Heart left ventricle (tissue), 13 donors: Measurements from ENCODE around the gene SNX24.

ENCODE experiments used
- CTCF ChIP-seq, 12 donors: fragments of 200-600 bp; sonication (generic) in 4 of 12; IDR thresholded peaks; one replicate each; pipeline versions ENCODE4 v1.5.0 to v1.8.0; 2018 to 2022; ENCODE audit warnings: antibody characterized with exemption in 12 of 12, mild to moderate bottlenecking in 5 of 12
- POLR2A ChIP-seq, 2 donors: fragments of 450-650 bp; IDR thresholded peaks; one replicate each; pipeline ENCODE4 v1.6.1; 2017; ENCODE audit warnings: antibody characterized with exemption in 2 of 2, mild to moderate bottlenecking in 2 of 2, moderate library complexity in 2 of 2
- donor health status: ischemic (EF 13 %, LVEDD 7.1; RV severe dilation, severe dysfunction).
- donor health status: DM: no; HTN: yes; CAD: no.
- donor health status: DM: no; HTN: no; CAD: no.
- donor health status: ischemic (EF 25% LVEDD 6.9; RV normal size, moderate dysfunction).
- donor health status: ischemic (EF 25% LVEDD 5.7; RV mildly dilated, moderate dysfunction).
- donor health status: ischemic (EF 35%, LVEDD 5.7; RV mildly dilated, moderate dysfunction).
- donor health status: nonischemic (EF 11% LVEDD 7.7; RV severe dilation, severe dysfunction).
- donor health status: DM: yes; HTN: yes; CAD: no.
- donor health status: PGD.
- donor health status: ischemic (EF 29% LVEDD 5.4; RV normal size, mild dysfunction).
- donor health status: nonischemic (EF 23%, LVEDD 6.1; RV moderate dilation, normal function).

DNA sequence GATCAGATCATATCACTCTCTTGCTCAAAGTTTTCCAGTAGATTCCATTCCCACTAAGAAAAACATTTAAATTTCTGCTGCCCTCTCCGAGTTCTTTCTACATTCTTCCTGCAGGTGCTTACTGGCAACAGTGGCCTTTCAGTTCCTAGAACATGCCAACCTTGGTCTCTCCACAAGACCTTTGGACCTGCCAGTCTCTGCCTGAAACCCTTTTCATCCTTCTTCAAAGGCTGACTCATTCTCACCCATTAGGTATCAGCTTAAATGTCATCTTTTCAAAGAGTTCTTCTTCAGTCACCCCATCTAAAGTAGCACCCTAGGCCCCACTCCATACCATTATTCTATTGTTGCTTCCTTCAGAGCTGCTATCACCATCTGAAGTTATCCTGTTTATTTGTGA, 169.3 kb downstream of the SNX24 start:
- TF ChIP-seq CTCF (IDR thresholded peaks at IDR 0.05) (no peak), POLR2A (IDR thresholded peaks at IDR 0.05) (no peak)
